NCI-H82 (cell line): ENCODE results near the gene RABL2B.

Source experiments
- DNase-seq: peaks from one replicate; lab custom pipeline; 2025; lab: John Stamatoyannopoulos, UW

Gene RABL2B

DNA sequence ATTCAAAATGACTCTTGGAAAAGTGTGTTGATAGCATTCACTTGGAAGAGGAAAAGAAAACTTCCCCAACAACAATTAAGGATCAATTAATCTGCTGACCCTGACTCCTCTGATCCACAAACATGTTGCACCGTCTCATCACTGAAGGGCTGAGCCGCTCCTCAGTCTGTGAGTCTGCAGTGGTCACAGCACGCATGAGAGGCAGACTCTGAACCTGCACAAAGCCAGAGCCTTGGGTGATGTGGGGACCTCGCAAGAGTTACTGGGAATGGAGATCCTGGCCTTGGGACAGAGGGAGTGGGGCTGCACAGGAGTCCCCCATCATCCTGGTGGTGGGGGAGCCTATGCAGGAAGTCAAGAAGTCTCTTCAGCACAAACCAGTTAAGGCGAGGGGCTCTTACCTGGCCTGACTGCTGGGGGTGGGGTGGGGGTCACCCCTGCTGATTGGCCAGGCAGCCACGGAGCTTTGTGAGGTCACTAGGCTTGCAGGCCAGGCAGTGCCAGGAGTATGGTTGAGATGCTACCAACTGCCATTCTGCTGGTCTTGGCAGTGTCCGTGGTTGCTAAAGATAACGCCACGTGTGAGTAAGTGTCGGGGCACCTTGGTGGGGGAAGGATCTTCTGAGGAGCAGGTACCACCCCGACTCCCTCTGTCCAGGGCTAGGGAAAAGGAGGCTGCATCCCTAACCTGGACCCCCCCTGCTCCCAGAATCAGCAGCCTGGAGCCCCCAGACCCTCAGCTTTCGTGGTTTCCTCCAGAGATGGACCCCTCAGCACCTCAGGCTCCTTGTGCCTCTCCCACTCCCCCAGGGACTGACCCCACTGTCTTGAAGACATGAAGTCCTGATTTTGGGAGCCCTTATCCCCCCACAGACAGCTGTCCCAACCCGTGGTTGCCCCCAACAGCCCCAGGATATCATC lies 45.4 kb downstream of the RABL2B start, which contains the start of gene ACR:
ACR (plus strand) TSS at position 477 of the 921 bp plus-strand sequence; CDS start at position 509, 32 bp downstream.
- DNase-seq = no peak

DNA sequence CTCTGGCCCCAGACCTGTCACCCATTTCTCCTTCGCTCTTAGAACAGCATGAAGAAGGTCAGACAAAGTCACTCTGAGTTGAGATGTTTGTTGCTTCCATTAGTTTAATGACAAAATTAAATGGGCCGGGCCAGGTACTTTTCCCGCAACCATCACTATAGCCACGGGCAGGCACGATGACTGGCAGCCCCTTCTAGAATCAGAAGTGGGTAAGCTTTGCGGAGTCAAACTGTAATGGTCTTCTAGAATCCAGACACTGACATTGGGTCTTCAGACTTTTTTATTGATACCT lies 47.8 kb downstream of the RABL2B start:
- DNase-seq = no peak

DNA sequence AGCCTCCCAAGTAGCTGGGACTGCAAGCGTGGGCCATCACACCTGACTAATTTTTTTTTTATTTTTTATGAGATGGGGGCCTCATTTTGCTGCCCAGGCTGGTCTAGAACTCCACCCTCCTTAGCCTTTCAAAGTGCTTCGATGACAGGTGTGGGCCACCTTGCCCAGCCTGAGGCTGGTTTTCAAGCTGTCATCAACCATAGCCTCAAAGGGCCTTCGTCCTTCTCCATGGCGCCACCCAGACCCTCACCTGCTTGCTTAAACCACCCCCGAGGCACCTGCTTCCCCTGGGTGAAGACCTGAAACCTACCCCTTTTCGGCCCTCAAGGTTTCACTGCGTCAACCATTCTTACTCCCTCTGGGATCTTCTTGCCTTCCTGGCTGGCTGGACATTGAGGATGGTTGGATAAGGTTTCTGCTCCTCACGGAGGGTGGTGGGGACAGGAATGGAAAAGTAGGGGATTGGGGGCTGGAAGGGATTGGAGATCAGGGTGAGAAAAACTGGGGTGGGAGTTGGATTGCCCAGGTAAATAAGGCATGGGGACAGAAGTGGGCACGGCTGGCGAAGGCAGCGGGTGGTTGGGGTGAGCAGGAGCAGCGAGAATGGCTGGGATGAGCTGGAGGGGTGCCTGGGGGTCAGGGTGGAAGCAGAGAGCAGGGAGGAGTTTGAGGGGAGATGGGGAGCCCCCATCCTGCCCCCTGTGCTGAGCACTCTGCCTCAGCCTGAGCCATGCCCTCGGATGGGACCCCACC lies 48.3 kb downstream of the RABL2B start:
- DNase-seq = no peak

DNA sequence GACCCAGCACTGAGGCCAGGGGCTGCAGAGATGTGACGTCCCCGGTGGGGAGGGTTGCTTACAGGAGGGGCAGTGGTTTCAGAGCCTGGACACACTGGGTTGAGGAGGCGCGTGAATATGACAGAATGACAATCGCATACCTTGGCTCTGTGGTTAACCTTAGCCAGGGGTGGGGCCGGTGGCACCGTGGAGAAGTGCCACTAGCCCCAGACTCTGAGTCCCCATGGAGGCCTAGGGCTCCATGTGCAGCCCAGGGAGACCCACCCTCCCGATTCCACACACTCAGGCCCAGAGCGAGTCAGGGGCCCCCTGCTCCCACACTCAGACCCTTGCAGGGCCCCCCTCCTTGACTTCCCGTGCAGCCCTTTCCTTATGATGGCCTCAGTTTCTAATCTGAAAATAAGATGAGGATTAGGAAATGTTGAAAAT lies 49.1 kb downstream of the RABL2B start:
- no peak for DNase-seq

DNA sequence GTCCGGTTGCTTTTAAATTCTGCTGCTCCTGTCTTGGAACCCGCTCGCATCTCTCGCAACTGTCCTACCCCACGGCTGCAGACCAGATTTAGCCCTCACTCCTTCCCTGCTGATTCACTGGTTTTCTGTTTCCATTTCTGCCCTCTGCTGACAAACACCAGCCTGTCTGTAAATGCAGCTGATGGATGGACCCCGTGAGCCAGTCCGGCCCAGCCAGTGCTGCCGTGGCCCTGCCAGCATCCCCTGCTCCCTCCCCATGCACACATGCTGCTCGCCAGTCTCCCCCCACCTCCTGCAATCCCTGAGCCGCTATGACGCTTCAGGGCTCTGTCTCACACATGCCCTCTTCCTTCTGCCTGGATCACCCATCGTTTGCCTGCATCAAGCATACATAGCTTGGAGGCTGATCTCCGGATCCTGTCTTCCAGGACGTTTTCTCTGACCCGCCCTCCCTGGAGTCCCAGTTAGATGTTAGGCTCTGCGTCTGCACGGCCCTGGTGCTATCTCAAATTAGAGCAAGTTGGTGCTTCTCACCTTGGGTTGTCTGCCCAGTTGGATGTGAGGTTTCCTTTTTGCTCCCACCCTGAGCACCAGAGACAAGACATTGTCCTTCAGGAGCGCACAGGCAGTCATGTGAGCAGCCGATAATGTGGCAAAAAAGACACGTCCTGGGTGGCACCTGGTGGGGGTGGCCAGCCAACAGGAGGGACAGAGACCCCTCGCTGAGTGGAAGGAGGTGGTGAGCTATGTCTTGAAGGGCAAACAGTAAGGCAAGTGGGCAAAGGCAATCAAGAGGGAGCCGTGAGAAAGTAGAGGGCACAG lies 49.7 kb downstream of the RABL2B start:
- no peak for DNase-seq

- no peak for DNase-seq
These were observed 50.8 kb downstream of the RABL2B start for GRCh38 chr22:50732681-50733080.

DNA sequence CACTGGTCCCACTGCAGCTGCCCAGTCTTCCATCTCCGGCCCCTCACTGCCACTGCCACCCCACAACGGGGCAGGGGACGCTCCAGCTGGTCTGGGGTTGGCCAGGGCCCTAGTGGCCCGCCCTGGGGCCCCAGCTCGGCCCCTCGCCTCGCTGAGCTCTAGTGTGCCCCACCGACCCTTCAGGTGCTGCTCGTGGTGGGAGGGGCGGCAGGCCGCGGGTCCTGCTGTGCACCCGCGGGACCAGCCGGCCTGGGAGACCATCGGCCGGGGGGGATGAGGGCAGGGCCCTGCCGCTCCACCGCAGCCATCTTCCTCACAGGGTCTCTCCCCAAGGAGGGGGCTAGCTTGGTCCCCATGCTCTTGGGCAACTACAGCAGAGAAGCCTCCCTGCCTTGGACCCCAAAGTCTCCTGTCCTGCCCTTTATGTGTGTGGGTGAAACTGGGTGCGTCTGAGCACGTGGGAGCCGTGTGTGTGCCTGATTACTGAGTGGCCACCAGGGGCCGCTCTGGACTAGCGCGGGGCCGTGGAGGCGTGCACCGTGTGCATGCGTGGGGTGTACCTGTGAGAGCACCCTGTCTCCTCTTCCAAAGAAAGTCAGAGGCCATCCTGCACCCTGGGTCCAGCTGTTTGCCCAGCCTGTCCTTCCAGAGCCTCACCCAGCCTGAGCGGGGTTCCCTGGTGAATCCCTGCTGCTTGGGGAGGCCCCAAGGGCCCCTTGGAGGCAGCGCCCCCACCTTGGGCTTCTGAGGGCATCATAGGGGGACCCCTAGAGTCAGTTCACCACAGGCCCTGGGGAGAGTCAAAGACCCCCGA lies 51.4 kb downstream of the RABL2B start:
- peak; percentile 64 for DNase-seq

DNA sequence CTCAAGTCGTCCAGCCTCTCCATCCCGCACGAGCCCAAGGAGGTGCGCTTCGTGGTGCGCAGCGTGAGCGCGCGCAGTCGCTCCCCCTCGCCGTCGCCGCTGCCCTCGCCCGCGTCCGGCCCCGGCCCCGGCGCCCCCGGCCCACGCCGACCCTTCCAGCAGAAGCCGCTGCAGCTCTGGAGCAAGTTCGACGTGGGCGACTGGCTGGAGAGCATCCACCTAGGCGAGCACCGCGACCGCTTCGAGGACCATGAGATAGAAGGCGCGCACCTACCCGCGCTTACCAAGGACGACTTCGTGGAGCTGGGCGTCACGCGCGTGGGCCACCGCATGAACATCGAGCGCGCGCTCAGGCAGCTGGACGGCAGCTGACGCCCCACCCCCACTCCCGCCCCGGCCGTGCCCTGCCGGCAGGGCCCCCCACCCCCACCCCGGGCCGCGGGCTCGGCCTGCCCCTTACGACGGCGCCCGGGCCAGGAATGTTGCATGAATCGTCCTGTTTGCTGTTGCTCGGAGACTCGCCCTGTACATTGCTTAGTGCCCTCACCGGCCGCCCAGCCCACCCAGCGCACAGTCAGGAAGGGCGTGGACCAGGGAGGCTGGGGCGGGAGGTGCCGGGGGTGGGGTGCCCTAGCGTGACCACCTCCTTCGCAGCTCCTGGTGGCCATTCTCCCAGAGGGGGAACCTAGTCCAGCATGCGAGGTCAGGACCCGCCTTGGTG lies 52.3 kb downstream of the RABL2B start:
- no peak for DNase-seq

GRCh38 chr22:50730013-50730891 lies 53.2 kb downstream of the RABL2B start:
- no peak for DNase-seq

- no peak for DNase-seq
These were observed 53.9 kb downstream of the RABL2B start for GRCh38 chr22:50729391-50730012.

DNA sequence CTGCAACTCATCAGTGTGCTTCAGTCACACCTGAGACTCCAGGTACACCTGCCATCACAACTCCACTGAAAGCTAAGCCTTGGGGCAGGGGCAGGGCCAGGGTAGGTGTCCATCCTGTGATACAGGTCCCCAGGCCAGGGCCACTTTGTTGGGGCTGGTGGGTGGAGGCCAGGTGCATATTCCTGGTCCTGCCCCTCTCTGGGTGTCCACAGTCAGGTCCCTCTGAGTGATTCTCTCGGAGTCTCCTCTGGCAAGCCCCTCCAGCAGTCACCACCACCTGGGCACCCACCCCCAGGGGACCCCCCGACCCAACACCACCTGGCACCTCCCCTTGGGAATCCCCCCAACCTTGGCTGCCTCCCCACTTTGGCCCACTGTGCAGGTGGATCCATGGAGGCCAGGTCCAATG lies 54.9 kb downstream of the RABL2B start:
- no peak for DNase-seq

DNA sequence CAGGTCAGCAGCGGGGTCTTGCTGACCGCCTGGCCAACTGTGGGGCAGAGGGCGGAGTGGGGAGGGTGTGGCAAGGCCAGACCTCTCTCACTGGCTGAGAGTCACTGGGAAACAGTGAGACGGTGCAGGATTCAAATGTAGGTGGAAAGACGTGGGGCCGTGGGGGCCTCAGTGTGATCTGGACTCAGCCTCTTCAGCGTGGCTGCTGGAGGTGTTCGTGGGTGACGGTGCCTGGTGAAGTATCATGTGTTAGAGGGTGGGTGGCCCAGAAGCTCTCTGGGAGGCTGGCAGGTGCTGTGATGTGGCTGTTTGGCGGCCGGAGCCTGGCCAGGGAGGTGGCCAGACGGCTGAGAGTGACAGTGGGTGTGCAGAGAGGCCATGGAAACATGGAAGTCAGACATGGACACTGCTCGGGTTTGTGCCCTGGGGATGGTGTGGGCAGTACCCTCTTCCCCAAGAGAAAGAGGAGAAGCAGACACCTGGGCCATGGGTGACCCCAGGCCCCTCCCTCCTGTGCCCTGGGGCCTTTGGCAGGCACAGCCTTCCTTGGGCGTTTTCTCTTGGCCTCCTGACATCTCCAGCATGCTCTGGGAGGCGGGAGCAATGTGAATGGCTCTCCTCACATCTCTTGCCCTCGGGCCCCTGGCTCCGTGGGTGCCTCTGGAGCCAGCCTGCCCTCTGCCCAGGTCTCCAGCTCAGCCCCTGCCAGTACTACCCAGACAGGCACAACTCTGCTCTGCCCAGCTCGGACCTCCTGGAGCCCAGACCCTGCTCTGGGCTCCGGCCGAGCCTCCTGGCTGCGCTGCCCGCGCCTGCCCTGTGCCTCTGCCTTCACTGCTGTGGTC lies 55.5 kb downstream of the RABL2B start:
- DNase-seq = no peak

- no peak for DNase-seq
These were observed 56.6 kb downstream of the RABL2B start for GRCh38 chr22:50726643-50727340.

GRCh38 chr22:50725597-50725996 lies 57.8 kb downstream of the RABL2B start:
- no peak for DNase-seq

GRCh38 chr22:50724616-50725015 lies 58.8 kb downstream of the RABL2B start:
- no peak for DNase-seq

DNA sequence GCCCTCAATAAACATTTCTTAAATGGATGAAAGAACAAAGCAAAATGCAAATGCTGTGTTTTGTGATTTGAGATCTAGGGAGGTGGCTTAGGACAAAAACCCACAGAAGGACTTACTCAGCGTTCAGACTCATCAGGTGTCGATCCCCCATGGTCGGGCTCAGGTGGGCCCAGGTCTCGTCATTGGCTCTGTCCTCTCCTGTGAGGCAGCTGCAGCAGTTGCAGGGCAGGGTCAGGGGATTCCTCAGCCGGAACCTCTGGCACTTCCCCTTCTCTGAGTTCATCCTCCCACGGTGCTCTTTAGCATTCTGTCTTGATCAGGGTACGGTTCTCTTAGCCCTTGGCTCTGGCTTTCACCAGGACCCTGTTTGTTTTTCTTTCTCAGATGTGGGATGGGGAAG lies 59.4 kb downstream of the RABL2B start:
- no peak for DNase-seq

- DNase-seq = no peak
These were observed 60.6 kb downstream of the RABL2B start for GRCh38 chr22:50722716-50723428.
